ENCODE data around the gene ASXL2. TPM values are rescaled to one million over a fixed set of nuclear protein-coding genes. Genes with fewer than 3 reads are reported as not detected.
A peak's percentile ranks its signal among the peaks of the same experiment; 100 is the strongest.

Gene ASXL2
- total and polyA plus RNA-seq, 7 donors = 1.8 to 15.5 (median 10.7) TPM

- no peak for DNase-seq
- Histone ChIP-seq H3K36me3 (no peaks in the 10 kb centered on the region), H3K27me3 (no peaks in the 10 kb centered on the region), H3K4me1 (no peaks in the 10 kb centered on the region), H3K9me3 (no peaks in the 10 kb centered on the region), H3K4me3 (no peak overlapping the region), H3K27ac (no peak overlapping the region)
- WGBS, 2 donors = 89 to 90% methylated on average over 5 of the region's 5 CpGs
- intact Hi-C loops (cut with DNase I) = no loop called here
- TF ChIP-seq POLR2AphosphoS5 (IDR thresholded peaks at IDR 0.05) (no peak), EP300 (IDR thresholded peaks at IDR 0.05) (no peak), POLR2A (IDR thresholded peaks at IDR 0.05) (no peak)
- TF ChIP-seq, protein P1, sequence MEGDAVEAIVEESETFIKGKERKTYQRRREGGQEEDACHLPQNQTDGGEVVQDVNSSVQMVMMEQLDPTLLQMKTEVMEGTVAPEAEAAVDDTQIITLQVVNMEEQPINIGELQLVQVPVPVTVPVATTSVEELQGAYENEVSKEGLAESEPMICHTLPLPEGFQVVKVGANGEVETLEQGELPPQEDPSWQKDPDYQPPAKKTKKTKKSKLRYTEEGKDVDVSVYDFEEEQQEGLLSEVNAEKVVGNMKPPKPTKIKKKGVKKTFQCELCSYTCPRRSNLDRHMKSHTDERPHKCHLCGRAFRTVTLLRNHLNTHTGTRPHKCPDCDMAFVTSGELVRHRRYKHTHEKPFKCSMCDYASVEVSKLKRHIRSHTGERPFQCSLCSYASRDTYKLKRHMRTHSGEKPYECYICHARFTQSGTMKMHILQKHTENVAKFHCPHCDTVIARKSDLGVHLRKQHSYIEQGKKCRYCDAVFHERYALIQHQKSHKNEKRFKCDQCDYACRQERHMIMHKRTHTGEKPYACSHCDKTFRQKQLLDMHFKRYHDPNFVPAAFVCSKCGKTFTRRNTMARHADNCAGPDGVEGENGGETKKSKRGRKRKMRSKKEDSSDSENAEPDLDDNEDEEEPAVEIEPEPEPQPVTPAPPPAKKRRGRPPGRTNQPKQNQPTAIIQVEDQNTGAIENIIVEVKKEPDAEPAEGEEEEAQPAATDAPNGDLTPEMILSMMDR (IDR thresholded peaks at IDR 0.05) = no peak
Measured at GRCh38 chr2:25891672-25892071, 13.4 kb upstream of the ASXL2 start.

DNA sequence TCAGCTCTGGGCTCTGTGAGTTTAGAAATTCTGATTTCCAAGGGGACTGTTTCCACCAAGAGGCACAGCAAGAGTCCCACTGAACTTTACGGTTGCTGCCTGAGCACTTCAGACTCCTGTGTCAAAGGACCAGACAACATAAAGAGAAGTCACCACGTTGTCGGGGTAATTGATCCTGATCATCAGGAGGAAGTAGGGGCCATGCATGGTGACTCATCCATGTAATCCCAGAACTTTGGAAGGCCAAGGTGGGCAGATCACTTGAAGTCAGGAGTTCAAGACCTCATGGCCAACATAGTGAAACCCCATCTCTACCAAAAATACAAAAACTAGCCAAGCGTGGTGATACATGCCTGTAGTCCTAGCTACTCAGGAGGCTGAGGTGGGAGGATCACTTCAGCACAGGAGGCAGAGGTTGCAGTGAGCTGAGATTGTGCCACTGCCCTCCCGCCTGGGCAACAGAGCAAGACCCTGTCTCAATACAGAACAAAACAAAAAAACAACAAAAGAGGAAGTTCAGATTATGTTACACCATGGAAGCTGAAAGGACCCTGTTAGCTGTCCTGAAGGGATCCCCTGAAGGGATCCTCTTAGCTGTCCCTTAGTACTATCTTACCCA lies 9.4 kb upstream of the ASXL2 start:
- H3K36me3 ChIP-seq = no peaks in the 10 kb centered on the region
- no peaks in the 10 kb centered on the region for H3K9me3 ChIP-seq
- no peaks in the 10 kb centered on the region for H3K4me1 ChIP-seq
- DNase-seq = no peak
- intact Hi-C loops (cut with DNase I) = no loop called here
- 90 to 92% methylated on average over 5 of the region's 5 CpGs for WGBS, 2 donors
- H3K27me3 ChIP-seq = no peaks in the 10 kb centered on the region
- TF ChIP-seq EP300 (IDR thresholded peaks at IDR 0.05) (no peak), POLR2A (IDR thresholded peaks at IDR 0.05) (no peak), POLR2AphosphoS5 (IDR thresholded peaks at IDR 0.05) (no peak)
- TF ChIP-seq, protein P1 (IDR thresholded peaks at IDR 0.05) = no peak
- H3K27ac ChIP-seq = no peak overlapping the region
- no peak overlapping the region for H3K4me3 ChIP-seq

DNA sequence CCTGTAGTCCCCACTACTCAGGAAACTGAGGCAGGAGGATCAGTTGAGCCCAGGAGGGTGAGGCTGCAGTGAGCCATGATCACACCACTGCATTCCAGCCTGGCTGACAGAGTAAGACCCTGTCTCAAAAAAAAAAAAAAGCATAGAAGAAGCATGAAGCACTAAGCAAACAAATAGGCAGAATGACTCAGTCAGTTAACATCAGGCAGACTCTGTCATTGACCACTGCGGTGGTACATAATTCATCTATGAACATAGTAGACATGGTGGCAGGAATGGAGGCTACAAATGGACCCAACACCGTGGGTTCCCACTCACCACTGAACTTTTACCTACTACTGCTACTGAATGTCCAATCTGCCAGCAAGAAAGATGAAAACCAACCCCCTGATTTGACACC lies 7.6 kb upstream of the ASXL2 start:
- TF ChIP-seq, protein P1 (IDR thresholded peaks at IDR 0.05) = no peak
- TF ChIP-seq POLR2A (IDR thresholded peaks at IDR 0.05) (no peak), EP300 (IDR thresholded peaks at IDR 0.05) (no peak), POLR2AphosphoS5 (IDR thresholded peaks at IDR 0.05) (no peak)
- Histone ChIP-seq H3K4me1 (no peaks in the 10 kb centered on the region), H3K9me3 (no peaks in the 10 kb centered on the region), H3K27ac (no peak overlapping the region), H3K27me3 (no peaks in the 10 kb centered on the region), H3K36me3 (no peaks in the 10 kb centered on the region), H3K4me3 (no peak overlapping the region)
- intact Hi-C loops (cut with DNase I) = no loop called here
- WGBS, 2 donors = 85 to 93% methylated on average over 2 of the region's 2 CpGs
- no peak for DNase-seq

GRCh38 chr2:25881764-25882163 lies 3.5 kb upstream of the ASXL2 start:
- WGBS, 2 donors = 87 to 89% methylated on average over 4 of the region's 4 CpGs
- no peak overlapping the region for H3K4me3 ChIP-seq
- intact Hi-C loops (cut with DNase I) = no loop called here
- no peak for TF ChIP-seq EP300 (IDR thresholded peaks at IDR 0.05)
- TF ChIP-seq POLR2A (IDR thresholded peaks at IDR 0.05) = no peak
- no peak for DNase-seq
- H3K27ac ChIP-seq = no peak overlapping the region
- no peaks in the 10 kb centered on the region for H3K36me3 ChIP-seq
- peaks cover 0 to 8% (median 6%) of the 10 kb centered on the region in 4 donors for H3K4me1 ChIP-seq
- no peaks in the 10 kb centered on the region for H3K27me3 ChIP-seq
- H3K9me3 ChIP-seq = no peaks in the 10 kb centered on the region

DNA sequence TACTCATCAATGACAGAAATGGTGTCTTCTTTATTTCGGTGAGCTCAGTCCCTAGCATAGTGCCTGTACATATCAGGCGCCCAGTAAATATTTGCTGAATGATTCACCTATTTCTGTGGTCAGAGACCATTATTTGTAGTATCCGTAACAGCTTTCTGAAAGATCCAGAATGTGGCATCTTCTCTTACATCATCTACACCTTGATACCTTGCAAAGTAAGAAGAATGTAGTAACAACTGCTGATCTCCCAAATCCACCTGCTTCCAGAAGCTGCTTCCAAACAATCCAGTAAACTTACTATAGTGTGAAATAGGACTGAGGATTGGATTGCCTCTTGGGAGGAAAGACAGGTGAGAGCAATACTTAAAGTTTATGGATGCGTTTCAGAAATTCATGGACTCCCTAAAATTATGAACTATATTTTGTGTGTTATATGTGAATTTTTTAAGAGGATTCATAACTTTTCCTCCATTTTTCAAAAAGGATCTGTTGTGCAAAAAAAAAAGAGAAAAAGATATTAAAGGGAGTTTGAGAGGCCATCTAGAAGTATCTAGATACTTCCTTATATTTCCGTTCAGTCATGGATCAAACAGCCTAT lies 945 bp upstream of the ASXL2 start:
- H3K9me3 ChIP-seq = no peaks in the 10 kb centered on the region
- TF ChIP-seq EP300 (IDR thresholded peaks at IDR 0.05) (no peak), POLR2A (IDR thresholded peaks at IDR 0.05) (no peak), POLR2AphosphoS5 (IDR thresholded peaks at IDR 0.05) (no peak)
- TF ChIP-seq, protein P1 (IDR thresholded peaks at IDR 0.05) = no peak
- H3K4me1 ChIP-seq = peaks cover 0 to 30% (median 19%) of the 10 kb centered on the region in 4 donors
- H3K36me3 ChIP-seq = no peaks in the 10 kb centered on the region
- H3K27me3 ChIP-seq = no peaks in the 10 kb centered on the region
- no peak for DNase-seq
- H3K27ac ChIP-seq = peak overlapping the region; percentile 91 to 97 (median 92)
- peak overlapping the region in 3 of 4 donors; percentile 78 to 93 (median 81) for H3K4me3 ChIP-seq
- 77 to 88% methylated on average over 5 of the region's 5 CpGs for WGBS, 2 donors
- intact Hi-C loops (cut with DNase I) = loop anchor here (2.0 to 5.0 kb wide), 3 partner anchors 103 to 206 kb away; partner anchors contain the start of genes DTNB, KIF3C and RAB10
